Dermis lymphatic vessel endothelial cell (primary cell): ENCODE measurements around the gene TMEM170B. TPM values are rescaled to one million over a fixed set of nuclear protein-coding genes. Genes with fewer than 3 reads are reported as not detected.

Experiments used
- total RNA-seq: library from RNA; depleted of rRNA; stranded (reverse); fragments of >200 nt; gene quantifications from 2 replicates; pipeline ENCODE4 v1.2.1, GENCODE V29; 2014

Gene TMEM170B, protein sequence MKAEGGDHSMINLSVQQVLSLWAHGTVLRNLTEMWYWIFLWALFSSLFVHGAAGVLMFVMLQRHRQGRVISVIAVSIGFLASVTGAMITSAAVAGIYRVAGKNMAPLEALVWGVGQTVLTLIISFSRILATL
- 1.6 and 1.7 TPM in 2 replicates for total RNA-seq

DNA sequence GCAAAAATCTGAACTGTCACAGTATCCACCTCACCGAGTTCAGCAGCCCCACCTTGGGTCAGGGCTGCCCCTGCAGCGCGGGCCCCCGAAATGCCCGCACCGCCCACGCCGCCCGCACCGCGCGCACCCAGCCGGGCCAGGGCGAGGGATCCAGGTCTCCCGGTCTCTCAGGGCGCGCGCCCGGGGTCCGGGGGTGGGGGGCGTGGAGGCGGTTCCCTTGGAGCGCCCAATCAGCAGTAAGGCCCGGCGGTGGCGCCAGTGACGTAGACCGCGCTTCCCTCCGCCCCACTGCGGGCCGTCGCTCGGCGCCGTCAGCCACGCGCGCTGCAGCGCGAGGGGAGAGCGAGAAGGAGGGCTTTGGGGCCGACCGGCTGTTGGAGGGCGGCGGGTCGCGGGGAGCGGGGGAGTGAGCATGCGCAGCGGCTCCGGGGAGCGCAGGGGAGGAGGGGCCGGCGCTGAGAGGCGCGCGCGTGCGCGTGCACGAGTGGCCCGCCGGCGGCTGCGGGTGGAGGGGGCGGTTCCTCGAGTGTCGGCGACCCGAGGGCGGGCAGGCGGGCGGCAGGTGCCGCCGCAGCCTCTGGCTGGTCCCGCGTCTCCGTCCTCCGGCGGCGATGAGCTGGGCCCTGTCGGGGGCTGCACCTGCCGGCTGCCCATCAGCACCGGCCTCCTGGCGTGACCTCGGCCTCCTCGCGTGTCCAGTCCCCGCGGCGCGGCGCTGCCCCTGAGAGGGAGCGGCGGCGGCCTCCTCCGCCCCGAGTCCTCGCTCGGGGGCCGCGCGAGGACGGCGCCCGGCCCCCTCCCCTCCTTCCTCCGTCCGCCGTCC, at the start of gene TMEM170B:
Gene TMEM170B (plus strand): TSS at position 521 of the 823 bp plus-strand sequence. CDS start 529 bp downstream, outside the sequence.

Other genes with a start within 250 kb of the TMEM170B start
- 0.09 and 0.11 TPM in 2 replicates for gene ADTRP, start 241.1 kb downstream of the TMEM170B start, total RNA-seq